ENCODE data around the gene ASCC3.

- TF ChIP-seq CTCF (IDR thresholded peaks at IDR 0.05; ENCODE audit: low read length): no peak
- TF ChIP-seq EZH2 (IDR thresholded peaks at IDR 0.05; ENCODE audit: borderline replicate concordance, low read length): no peak
Measured at GRCh38 chr6:100568255-100568654, 312.9 kb downstream of the ASCC3 start.

Data from OCI-LY1 (cell line).